ENCODE measurements around the gene PJA2. TPM values are rescaled to one million over a fixed set of nuclear protein-coding genes. Genes with fewer than 3 reads are reported as not detected.

The PJA2 gene
- total and polyA plus RNA-seq, 2 of the 8 experiments (the other 6 are each of a cell fraction or from before 2014, with no cell fraction given) = 15.3 to 47.7 TPM

DNA sequence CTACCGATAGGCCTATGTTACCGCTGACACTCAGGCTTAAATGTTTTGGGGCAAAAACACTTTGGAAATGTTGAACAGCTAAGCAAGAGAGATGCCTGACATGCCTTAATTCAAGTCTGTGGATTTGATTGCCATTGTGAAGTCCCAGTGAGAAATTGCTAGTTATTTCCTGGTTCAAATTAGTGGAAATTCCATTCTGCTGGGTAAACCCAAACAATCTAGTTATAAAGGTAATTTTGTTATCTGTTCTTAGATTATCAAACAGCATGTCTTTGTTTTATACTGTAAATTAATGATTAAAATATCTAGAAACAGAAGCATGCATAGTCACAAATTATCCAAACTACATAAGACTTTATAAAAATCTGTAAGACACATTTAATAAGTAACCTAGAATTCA is 96.6 kb downstream of the PJA2 start:
- H3K4me1 ChIP-seq (replicated peaks in 1 of 4; ENCODE audit: control insufficient read depth in 3 of 4, insufficient read depth in 4 of 4, low read length in 3 of 4) = peaks cover 0 to 4% (median 0%) of the 10 kb centered on the region in 4 experiments; a peak in 2 of 7 replicates
- WGBS, 2 experiments (ENCODE audit: extremely low coverage in 1 of 2, insufficient coverage in 1 of 2, insufficient read length in 1 of 2, insufficient replicate concordance in 2 of 2, low coverage in 1 of 2, low lambda C conversion rate in 2 of 2, missing lambda C conversion rate in 1 of 2) = 96% methylated on average over 2 of the region's 2 CpGs; no CpG with 5 or more reads in 1 of the 2 experiments
- no peak overlapping the region for H3K14ac ChIP-seq (ENCODE audit: insufficient read length)
- H3K23me2 ChIP-seq (ENCODE audit: low read depth, low read length) = no peaks in the 10 kb centered on the region
- ChIA-PET POLR2A (ENCODE audit: partially characterized antibody) (no interaction called here), CTCF (ENCODE audit: partially characterized antibody) (no interaction called here)
- no peaks in the 10 kb centered on the region; a peak in 1 of 8 replicates for H3K36me3 ChIP-seq (ENCODE audit: control insufficient read depth in 2 of 4, insufficient read depth in 4 of 4, low read length in 3 of 4)
- H2AK5ac ChIP-seq (ENCODE audit: low read depth, low read length) = no peak overlapping the region
- no peak overlapping the region for H2BK20ac ChIP-seq (ENCODE audit: low read length)
- no peak overlapping the region for H4K91ac ChIP-seq (replicated peaks; ENCODE audit: insufficient read length, low read length)
- FAIRE-seq (no peak), DNase-seq (ENCODE audit: low read depth in 1 of 2, low spot score in 2 of 2) (no peak)
- no peaks in the 10 kb centered on the region for H3K79me2 ChIP-seq (ENCODE audit: control insufficient read depth in 1 of 2, insufficient read depth in 2 of 2, low read length in 2 of 2)
- H3K4me2 ChIP-seq (ENCODE audit: insufficient read depth in 1 of 2, low read depth in 2 of 2, low read length in 2 of 2) = no peak overlapping the region
- H3K4ac ChIP-seq (replicated peaks; ENCODE audit: insufficient read length, low read depth, low read length) = no peak overlapping the region
- H2BK5ac ChIP-seq (ENCODE audit: low read depth, low read length) = no peak overlapping the region
- H3K4me3 ChIP-seq (ENCODE audit: extremely low read depth in 1 of 4, insufficient read depth in 2 of 4, low read depth in 3 of 4, low read length in 4 of 4) = no peak overlapping the region
- no peak overlapping the region for H2BK12ac ChIP-seq (ENCODE audit: low read depth, low read length)
- no peaks in the 10 kb centered on the region for H3K27me3 ChIP-seq (replicated peaks in 1 of 4; ENCODE audit: control insufficient read depth in 3 of 4, extremely low read depth in 1 of 4, insufficient read depth in 3 of 4, low read length in 3 of 4)
- H3K23ac ChIP-seq (ENCODE audit: insufficient read length) = no peak overlapping the region
- no peaks in the 10 kb centered on the region for H4K20me1 ChIP-seq (replicated peaks in 1 of 2; ENCODE audit: control insufficient read depth in 1 of 2, insufficient read depth in 2 of 2, low read length in 2 of 2)
- H3K27ac ChIP-seq (ENCODE audit: low read depth, low read length) = no peak overlapping the region
- no peak overlapping the region for H4K5ac ChIP-seq (ENCODE audit: insufficient read length, low read depth, low read length)
- H3K9me3 ChIP-seq (ENCODE audit: insufficient read depth in 2 of 2, low read depth in 1 of 2, low read length in 1 of 2) = no peaks in the 10 kb centered on the region
- no peak overlapping the region for H4K8ac ChIP-seq (ENCODE audit: extremely low read depth, insufficient read depth, low read length)
- H3K9ac ChIP-seq (replicated peaks in 1 of 4; ENCODE audit: extremely low read depth in 1 of 4, low read depth in 3 of 4, low read length in 3 of 4) = no peak overlapping the region
- no peak overlapping the region for H2AFZ ChIP-seq (ENCODE audit: low read length)
- H2BK15ac ChIP-seq (ENCODE audit: low read length) = no peak overlapping the region
- H2BK120ac ChIP-seq (replicated peaks; ENCODE audit: low read depth, low read length) = no peak overlapping the region
- H3K79me1 ChIP-seq (ENCODE audit: low read depth, low read length) = no peaks in the 10 kb centered on the region
- no peak overlapping the region for H3K18ac ChIP-seq (ENCODE audit: extremely low read depth, low read length)
- H3K56ac ChIP-seq (replicated peaks; ENCODE audit: insufficient read length, low read depth, low read length) = no peak overlapping the region
- TF ChIP-seq NRF1 (IDR thresholded peaks at IDR 0.05; ENCODE audit: low read depth, low read length) (no peak), TAF7 (optimal IDR thresholded peaks at IDR 0.05; ENCODE audit: borderline replicate concordance, low read depth, low read length) (no peak), HDAC2 (IDR thresholded peaks at IDR 0.05; ENCODE audit: borderline replicate concordance in 1 of 2, low read depth in 2 of 2, low read length in 2 of 2) (no peak), CBX8 (IDR thresholded peaks at IDR 0.05; ENCODE audit: borderline replicate concordance, low read depth, low read length) (no peak), BRCA1 (IDR thresholded peaks at IDR 0.05; ENCODE audit: low read depth, low read length) (no peak), JUND (IDR thresholded peaks at IDR 0.05; ENCODE audit: low read length) (no peak), SIX5 (IDR thresholded peaks at IDR 0.05; ENCODE audit: low read depth, low read length) (no peak), CEBPB (IDR thresholded peaks at IDR 0.05; ENCODE audit: low read depth, low read length) (no peak), GTF2F1 (IDR thresholded peaks at IDR 0.05; ENCODE audit: borderline replicate concordance, low read depth, low read length) (no peak), SAP30 (IDR thresholded peaks at IDR 0.05; ENCODE audit: insufficient read depth, insufficient replicate concordance, low read length) (no peak), YY1 (IDR thresholded peaks at IDR 0.05; ENCODE audit: low read depth, low read length) (no peak), EGR1 (IDR thresholded peaks at IDR 0.05; ENCODE audit: borderline replicate concordance, low read depth, low read length) (no peak), RFX5 (IDR thresholded peaks at IDR 0.05; ENCODE audit: borderline replicate concordance, low read depth, low read length) (no peak), SP2 (IDR thresholded peaks at IDR 0.05; ENCODE audit: low read length) (no peak), CBX5 (IDR thresholded peaks at IDR 0.05; ENCODE audit: low read depth, low read length) (no peak)
- TF ChIP-seq, protein P1, sequence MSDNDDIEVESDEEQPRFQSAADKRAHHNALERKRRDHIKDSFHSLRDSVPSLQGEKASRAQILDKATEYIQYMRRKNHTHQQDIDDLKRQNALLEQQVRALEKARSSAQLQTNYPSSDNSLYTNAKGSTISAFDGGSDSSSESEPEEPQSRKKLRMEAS (IDR thresholded peaks at IDR 0.05) = no peak

Data from H1 (cell line).